Mucosa of descending colon (tissue), 3 donors: Measurements from ENCODE around the gene NUCB1. TPM values are rescaled to one million over a fixed set of nuclear protein-coding genes. Genes with fewer than 3 reads are reported as not detected.
"Not testable (repeated sequence)": the region's sequence is repeated elsewhere in the genome, so short reads cannot be mapped to it uniquely, and the experiment has no call there.

Source experiments
- ATAC-seq: fragments of 200-7000 bp; cut with Tn5 transposase; one replicate; pipeline ENCODE4 v1.9.1; 2020; ENCODE audit warnings: mild to moderate bottlenecking, moderate library complexity
- DNase-seq, 3 donors: peaks; one replicate each; pipeline ENCODE4 v3.0.0-alpha.2; 2020
- H3K36me3 ChIP-seq: fragments of 200-600 bp; one replicate; pipeline ENCODE4 v1.8.0; 2021; ENCODE audit warnings: low read depth, mild to moderate bottlenecking
- H3K4me1 ChIP-seq: fragments of 200-600 bp; one replicate; pipeline ENCODE4 v1.8.0; 2021; ENCODE audit warnings: low read depth, mild to moderate bottlenecking
- H3K4me3 ChIP-seq: fragments of 200-600 bp; one replicate; pipeline ENCODE4 v1.8.0; 2021; ENCODE audit warnings: mild to moderate bottlenecking
- H3K9me3 ChIP-seq: fragments of 200-600 bp; one replicate; pipeline ENCODE4 v1.8.0; 2021; ENCODE audit warnings: mild to moderate bottlenecking
- intact Hi-C, 2 donors: fragments of 100-400 bp; cut with DNase I in 1 of 2; cut with micrococcal nuclease in 1 of 2; formaldehyde crosslinking; loops; one replicate each; pipeline versions ENCODE4 v1.11.0 to v1.11.1; 2022; cut with DNase I, micrococcal nuclease
- total RNA-seq, 3 donors: library from RNA; stranded (reverse); fragmentation: NEBNext Ultra II Directional in 2 of 3; extraction: Animal tissue kit (Norgen Biotek cat#: 25700) in 2 of 3; gene quantifications; one replicate each; pipeline versions ENCODE4 v1.2.1 to v1.2.4, GENCODE V29; 2021 to 2023
- TF ChIP-seq, protein P1 (sequence below): fragments of 200-600 bp; IDR thresholded peaks from one replicate; pipeline ENCODE4 v1.8.0; 2022; ENCODE audit warnings: antibody characterized with exemption, mild to moderate bottlenecking
- donor health status: DM: no; HTN: no; CAD: no; lungs with moderate emphysema.
- donor health status: DM: no; HTN: no; CAD: no.
- donor health status: DM: no; HTN: yes; CAD: no.

Gene NUCB1
- total RNA-seq, 3 donors from 2014 or later: 171 to 219 (median 205) TPM

DNA sequence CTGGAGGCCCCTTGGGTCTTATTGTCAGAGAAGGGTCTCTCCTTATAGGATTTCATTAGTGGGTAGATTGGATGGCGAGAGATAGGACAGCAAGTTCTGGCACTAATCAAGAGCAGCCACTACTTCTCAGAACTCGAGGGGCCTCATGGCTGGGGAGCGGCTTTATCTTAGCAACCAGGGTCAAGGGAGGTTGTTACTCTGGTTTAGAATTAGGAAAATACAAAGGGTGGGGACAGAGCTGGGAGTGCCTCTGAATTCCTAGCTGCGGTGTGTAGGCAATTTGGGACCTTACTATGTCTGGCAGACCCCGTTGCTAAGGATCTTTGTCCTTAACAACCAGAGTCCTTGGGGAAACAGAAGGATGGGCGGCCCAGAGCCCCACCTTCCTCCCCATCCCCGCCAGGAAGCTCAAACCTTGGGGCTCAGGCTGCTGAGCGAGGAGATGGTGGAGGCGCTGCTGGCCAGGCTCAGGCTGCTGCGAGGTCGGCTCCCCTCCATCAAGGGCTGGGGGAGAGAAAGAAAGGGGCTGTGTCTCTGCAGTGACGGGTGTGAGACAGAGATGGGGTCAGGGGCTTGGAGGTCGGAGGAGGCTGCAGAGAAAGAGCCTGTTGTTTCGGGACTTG lies 32.9 kb upstream of the NUCB1 start:
- no peak overlapping the region for H3K4me3 ChIP-seq
- ATAC-seq: peak; percentile 31
- no peak for DNase-seq

DNA sequence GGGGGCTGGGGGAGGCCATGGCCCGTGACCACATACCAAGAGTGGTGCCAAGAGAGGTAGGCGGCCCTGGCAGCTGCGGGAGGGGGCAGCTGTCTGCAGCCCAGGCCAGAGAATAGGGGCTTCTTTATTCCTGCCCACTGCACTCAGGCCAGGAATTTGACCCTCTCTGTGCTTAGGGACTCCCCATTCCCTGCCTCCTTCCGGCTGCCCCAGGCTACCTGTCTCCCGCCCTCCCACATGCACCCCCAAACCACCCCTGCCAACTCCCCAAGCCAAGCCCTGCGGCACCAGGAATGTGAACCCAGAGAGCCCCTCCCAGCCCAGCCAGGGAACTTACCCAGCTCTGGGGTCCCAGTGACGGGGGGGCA lies 32.4 kb upstream of the NUCB1 start:
- peak in 1 of 3 donors; percentile 58 for DNase-seq
- intact Hi-C loops: no loop called here
- Histone ChIP-seq H3K9me3 (no peaks in the 10 kb centered on the region), H3K36me3 (no peaks in the 10 kb centered on the region), H3K4me1 (peaks cover 7% of the 10 kb centered on the region), H3K4me3 (no peak overlapping the region)
- TF ChIP-seq, protein P1, sequence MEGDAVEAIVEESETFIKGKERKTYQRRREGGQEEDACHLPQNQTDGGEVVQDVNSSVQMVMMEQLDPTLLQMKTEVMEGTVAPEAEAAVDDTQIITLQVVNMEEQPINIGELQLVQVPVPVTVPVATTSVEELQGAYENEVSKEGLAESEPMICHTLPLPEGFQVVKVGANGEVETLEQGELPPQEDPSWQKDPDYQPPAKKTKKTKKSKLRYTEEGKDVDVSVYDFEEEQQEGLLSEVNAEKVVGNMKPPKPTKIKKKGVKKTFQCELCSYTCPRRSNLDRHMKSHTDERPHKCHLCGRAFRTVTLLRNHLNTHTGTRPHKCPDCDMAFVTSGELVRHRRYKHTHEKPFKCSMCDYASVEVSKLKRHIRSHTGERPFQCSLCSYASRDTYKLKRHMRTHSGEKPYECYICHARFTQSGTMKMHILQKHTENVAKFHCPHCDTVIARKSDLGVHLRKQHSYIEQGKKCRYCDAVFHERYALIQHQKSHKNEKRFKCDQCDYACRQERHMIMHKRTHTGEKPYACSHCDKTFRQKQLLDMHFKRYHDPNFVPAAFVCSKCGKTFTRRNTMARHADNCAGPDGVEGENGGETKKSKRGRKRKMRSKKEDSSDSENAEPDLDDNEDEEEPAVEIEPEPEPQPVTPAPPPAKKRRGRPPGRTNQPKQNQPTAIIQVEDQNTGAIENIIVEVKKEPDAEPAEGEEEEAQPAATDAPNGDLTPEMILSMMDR: no peak
- no peak for ATAC-seq

More for the DNA sequence above, 32.9 kb upstream of the NUCB1 start:
- H3K4me1 ChIP-seq: peaks cover 6% of the 10 kb centered on the region
- TF ChIP-seq, protein P1: no peak
- H3K9me3 ChIP-seq: no peaks in the 10 kb centered on the region
- H3K36me3 ChIP-seq: no peaks in the 10 kb centered on the region
- intact Hi-C loops: no loop called here

DNA sequence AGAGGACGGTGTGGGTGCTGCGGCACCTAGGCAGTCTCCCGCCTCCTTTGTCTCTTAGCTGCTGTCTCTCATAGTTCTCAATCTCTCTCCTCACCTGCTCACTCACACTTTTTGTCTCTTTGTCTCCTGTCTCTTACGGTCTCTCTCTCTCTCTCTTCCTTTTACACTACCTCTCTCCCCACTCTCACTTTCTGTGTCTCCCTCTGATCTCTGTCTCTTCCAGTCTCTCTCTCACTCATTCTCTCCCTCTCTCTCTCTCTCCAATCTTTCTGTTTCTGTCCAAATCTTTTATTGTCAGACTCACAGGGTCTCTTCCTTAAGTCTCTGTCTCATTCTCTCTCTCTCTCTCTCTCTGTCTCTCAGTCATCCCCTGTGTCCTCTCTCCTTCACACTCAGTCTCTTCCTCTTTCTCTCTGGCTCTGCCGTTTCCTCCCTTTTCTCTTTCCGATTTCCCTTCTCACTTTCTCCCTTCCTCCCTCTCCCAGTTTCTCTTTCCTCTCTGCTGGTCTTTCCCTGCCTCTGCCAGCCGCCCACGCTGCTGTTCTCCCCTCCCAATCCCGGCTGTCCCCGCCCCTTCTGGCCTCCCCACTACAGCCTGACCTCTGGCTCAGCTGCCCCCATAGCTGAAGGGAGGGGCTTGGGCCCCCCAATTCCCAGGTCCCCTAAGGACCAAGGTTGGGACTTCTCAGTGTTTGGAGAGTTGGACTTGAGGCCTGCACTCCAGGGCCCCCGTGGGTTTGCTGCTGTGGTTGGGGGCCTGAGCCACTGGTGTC lies 31.8 kb upstream of the NUCB1 start, which contains the start of gene PLEKHA4:
Gene PLEKHA4 (minus strand): TSS at position 504 of the 773 bp plus-strand sequence. CDS start 997 bp downstream, outside the sequence.
- no peak for ATAC-seq
- TF ChIP-seq, protein P1: no peak
- no peak within 1 kb of the TSS for H3K4me3 ChIP-seq
- H3K4me1 ChIP-seq: peaks cover 13% of the 10 kb centered on the region
- H3K9me3 ChIP-seq: no peaks in the 10 kb centered on the region
- H3K36me3 ChIP-seq: no peaks in the 10 kb centered on the region
- intact Hi-C loops: no loop called here
- peak; percentile 51 to 68 (median 64) for DNase-seq

DNA sequence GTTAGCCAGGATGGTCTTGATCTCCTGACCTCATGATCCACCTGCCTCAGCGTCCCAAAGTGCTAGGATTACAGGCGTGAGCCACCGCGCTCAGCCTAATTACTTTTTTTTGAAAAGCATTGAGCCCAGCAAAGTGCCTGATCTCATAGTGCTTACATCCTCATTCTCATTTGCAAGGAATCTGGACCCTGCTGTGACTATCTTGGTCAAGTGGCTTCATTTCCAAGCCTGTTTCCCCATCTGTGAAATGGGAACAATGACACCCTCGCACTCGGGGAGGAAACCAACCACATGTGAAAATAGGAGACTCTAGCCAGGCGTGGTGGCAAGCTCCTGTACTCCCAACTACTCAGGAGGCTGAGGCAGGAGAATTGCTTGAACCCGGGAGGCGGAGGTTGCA lies 30.1 kb upstream of the NUCB1 start:
- no peaks in the 10 kb centered on the region for H3K36me3 ChIP-seq
- intact Hi-C loops: loop anchor here in 1 of 2 donors (10.0 kb wide), 1 partner anchor 95 kb away; the partner anchor contains the start of gene FTL
- peaks cover 26% of the 10 kb centered on the region for H3K4me1 ChIP-seq
- ATAC-seq (no peak), DNase-seq (no peak)
- TF ChIP-seq, protein P1: no peak
- no peak overlapping the region for H3K4me3 ChIP-seq
- H3K9me3 ChIP-seq: no peaks in the 10 kb centered on the region

DNA sequence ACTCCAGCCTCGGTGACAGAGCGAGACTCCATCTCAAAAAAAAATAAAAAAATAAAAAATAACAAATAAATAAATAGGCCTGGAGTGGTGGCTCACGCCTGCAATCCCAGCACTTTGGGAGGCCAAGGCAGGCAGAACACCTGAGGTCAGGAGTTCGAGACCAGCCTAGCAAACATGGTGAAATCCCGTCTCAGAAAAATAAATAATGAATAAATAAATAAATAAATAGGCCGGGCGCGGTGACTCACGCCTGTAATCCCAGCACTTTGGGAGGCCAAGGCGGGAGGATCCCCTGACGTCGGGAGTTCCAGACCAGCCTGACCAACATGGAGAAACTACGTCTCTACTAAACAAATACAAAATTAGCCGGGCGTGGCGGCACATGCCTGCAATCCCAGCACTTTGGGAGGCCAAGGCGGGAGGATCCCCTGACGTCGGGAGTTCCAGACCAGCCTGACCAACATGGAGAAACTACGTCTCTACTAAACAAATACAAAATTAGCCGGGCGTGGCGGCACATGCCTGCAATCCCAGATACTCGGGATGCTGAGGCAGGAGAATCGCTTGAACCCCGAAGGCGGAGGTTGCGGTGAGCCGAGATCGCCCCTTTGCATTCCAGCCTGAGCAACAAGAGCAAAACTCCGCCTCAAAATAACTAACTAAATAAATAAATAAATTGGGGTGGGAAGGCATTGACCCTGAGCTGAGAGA lies 28.5 kb upstream of the NUCB1 start:
- intact Hi-C loops: loop anchor here in 1 of 2 donors (10.0 kb wide), 1 partner anchor 93 kb away; the partner anchor contains the start of gene FTL

More for the DNA sequence above, 28.5 kb upstream of the NUCB1 start:
- H3K36me3 ChIP-seq, ATAC-seq, H3K9me3 ChIP-seq: not testable (repeated sequence)
- DNase-seq: peak in 1 of 3 donors; percentile 38
- Histone ChIP-seq H3K4me3 (peak overlapping the region; percentile 87), H3K4me1 (peaks cover 42% of the 10 kb centered on the region)
